Upper lobe of left lung (tissue), 4 donors: ENCODE results near the gene TEKT5.

ENCODE experiments used
- CTCF ChIP-seq, 6 experiments: fragments of 450-650 bp in 4 of 6; fragments of 200-600 bp in 2 of 6; sonication (generic) in 2 of 6; IDR thresholded peaks; one replicate each; pipeline ENCODE4 v1.5.1; 2016 to 2019; ENCODE audit warnings: antibody characterized with exemption in 6 of 6
- EP300 ChIP-seq, 4 donors: sonication (generic); formaldehyde crosslinking; IDR thresholded peaks; one replicate each; pipeline ENCODE4 v1.5.1; 2017; ENCODE audit warnings: antibody characterized with exemption in 4 of 4, control low read depth in 2 of 4
- POLR2A ChIP-seq, 4 donors: fragments of 450-650 bp; IDR thresholded peaks; one replicate each; pipeline ENCODE4 v1.5.1; 2016 to 2017; ENCODE audit warnings: antibody characterized with exemption in 4 of 4, mild to moderate bottlenecking in 2 of 4
- POLR2AphosphoS5 ChIP-seq, 2 donors: sonication (generic); formaldehyde crosslinking; IDR thresholded peaks; one replicate each; pipeline ENCODE4 v1.5.1; 2017; ENCODE audit warnings: antibody characterized with exemption in 2 of 2

GRCh38 chr16:10608687-10609401 is 85.9 kb downstream of the TEKT5 start:
- TF ChIP-seq CTCF (IDR thresholded peaks at IDR 0.05) (no peak), EP300 (IDR thresholded peaks at IDR 0.05) (no peak), POLR2AphosphoS5 (IDR thresholded peaks at IDR 0.05) (peak in 1 of 2 donors; percentile 8), POLR2A (IDR thresholded peaks at IDR 0.05) (no peak)
